ENCODE measurements around the gene NLRP1.

NLRP1 gene

GRCh38 chr17:5502552-5502951 lies 81.8 kb downstream of the NLRP1 start:
- peaks cover 0 to 12% of the 10 kb centered on the region in 2 experiments for H3K4me1 ChIP-seq (ENCODE audit: control insufficient read depth in 1 of 2, insufficient read depth in 1 of 2, low read depth in 1 of 2, low read length in 1 of 2)
- H3K36me3 ChIP-seq, result peaks cover 68% of the 10 kb centered on the region
- TF ChIP-seq CTCF (IDR thresholded peaks at IDR 0.05), result no peak
- no peak overlapping the region for H3K4me3 ChIP-seq (ENCODE audit: low read depth in 1 of 2, low read length in 1 of 2)
- H3K27me3 ChIP-seq, result peaks cover 61% of the 10 kb centered on the region
- H3K27ac ChIP-seq, result no peak overlapping the region
- H3K9me3 ChIP-seq, result no peaks in the 10 kb centered on the region

- Histone ChIP-seq H3K9me3 (no peaks in the 10 kb centered on the region), H3K27ac (no peak overlapping the region), H3K4me1 (ENCODE audit: control insufficient read depth in 1 of 2, insufficient read depth in 1 of 2, low read depth in 1 of 2, low read length in 1 of 2) (peaks cover 0 to 12% of the 10 kb centered on the region in 2 experiments), H3K36me3 (peaks cover 68% of the 10 kb centered on the region), H3K4me3 (ENCODE audit: low read depth in 1 of 2, low read length in 1 of 2) (no peak overlapping the region), H3K27me3 (peaks cover 68% of the 10 kb centered on the region)
- no peak for TF ChIP-seq CTCF (IDR thresholded peaks at IDR 0.05)
Observed at GRCh38 chr17:5501685-5502084, 82.6 kb downstream of the NLRP1 start.

GRCh38 chr17:5500589-5501391 lies 83.5 kb downstream of the NLRP1 start:
- Histone ChIP-seq H3K4me1 (ENCODE audit: control insufficient read depth in 1 of 2, insufficient read depth in 1 of 2, low read depth in 1 of 2, low read length in 1 of 2) (peaks cover 0 to 12% of the 10 kb centered on the region in 2 experiments), H3K27ac (no peak overlapping the region), H3K36me3 (peaks cover 66% of the 10 kb centered on the region), H3K27me3 (peaks cover 76% of the 10 kb centered on the region), H3K9me3 (no peaks in the 10 kb centered on the region), H3K4me3 (ENCODE audit: low read depth in 1 of 2, low read length in 1 of 2) (no peak overlapping the region)
- TF ChIP-seq CTCF (IDR thresholded peaks at IDR 0.05), result no peak

- no peak for TF ChIP-seq CTCF (IDR thresholded peaks at IDR 0.05)
- H3K4me3 ChIP-seq (ENCODE audit: low read depth in 1 of 2, low read length in 1 of 2), result no peak overlapping the region
- peaks cover 81% of the 10 kb centered on the region for H3K27me3 ChIP-seq
- peaks cover 60% of the 10 kb centered on the region for H3K36me3 ChIP-seq
- no peaks in the 10 kb centered on the region for H3K9me3 ChIP-seq
- no peak overlapping the region for H3K27ac ChIP-seq
- peaks cover 0 to 12% of the 10 kb centered on the region in 2 experiments for H3K4me1 ChIP-seq (ENCODE audit: control insufficient read depth in 1 of 2, insufficient read depth in 1 of 2, low read depth in 1 of 2, low read length in 1 of 2)
Observed at GRCh38 chr17:5500247-5500588, 84.1 kb downstream of the NLRP1 start.

- no peak for TF ChIP-seq CTCF (IDR thresholded peaks at IDR 0.05)
- H3K27me3 ChIP-seq, result peaks cover 87% of the 10 kb centered on the region
- H3K4me1 ChIP-seq (ENCODE audit: control insufficient read depth in 1 of 2, insufficient read depth in 1 of 2, low read depth in 1 of 2, low read length in 1 of 2), result peaks cover 0 to 12% of the 10 kb centered on the region in 2 experiments
- H3K36me3 ChIP-seq, result peaks cover 55% of the 10 kb centered on the region
- no peak overlapping the region for H3K4me3 ChIP-seq (ENCODE audit: low read depth in 1 of 2, low read length in 1 of 2)
- H3K9me3 ChIP-seq, result no peaks in the 10 kb centered on the region
- no peak overlapping the region for H3K27ac ChIP-seq
Observed at GRCh38 chr17:5499476-5500231, 84.7 kb downstream of the NLRP1 start.
